HG02588 (cell line): ENCODE results near the gene SLC44A2.

ENCODE experiments used
- ATAC-seq: cut with Tn5 transposase; IDR thresholded peaks from one replicate; pipeline ENCODE4 v1.9.1; 2021; ENCODE audit warnings: mild to moderate bottlenecking, moderate library complexity; ENCODE audit not compliant: unreplicated experiment

SLC44A2 gene

DNA sequence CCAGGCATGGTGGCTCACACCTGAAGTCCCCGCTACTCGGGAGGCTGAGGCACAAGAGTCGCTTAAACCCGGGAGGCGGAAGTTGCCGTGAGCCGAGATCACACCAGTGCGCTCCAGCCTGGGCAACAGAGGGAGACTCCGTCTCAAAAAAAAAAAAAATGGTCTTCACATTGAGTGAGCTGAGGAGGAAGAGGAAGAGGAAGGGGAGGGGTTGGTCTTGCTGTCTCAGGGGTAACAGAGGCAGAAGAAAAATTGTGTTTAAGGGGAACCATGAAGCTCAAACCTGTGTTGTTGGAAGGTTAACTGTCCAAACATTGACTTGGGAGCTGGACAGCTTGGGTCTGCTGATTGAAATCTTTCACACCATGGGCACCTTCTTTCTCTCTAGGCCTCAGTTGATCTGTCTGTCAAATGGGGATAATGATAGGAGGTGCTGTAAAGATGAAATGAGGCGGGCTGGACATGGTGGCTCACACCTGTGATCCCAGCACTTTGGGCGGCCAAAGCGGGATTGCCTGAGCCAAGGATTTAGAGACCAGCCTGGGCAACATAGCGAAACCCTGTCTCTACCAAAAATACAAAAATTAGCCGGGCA lies 9.8 kb upstream of the SLC44A2 start:
- no peak for ATAC-seq

DNA sequence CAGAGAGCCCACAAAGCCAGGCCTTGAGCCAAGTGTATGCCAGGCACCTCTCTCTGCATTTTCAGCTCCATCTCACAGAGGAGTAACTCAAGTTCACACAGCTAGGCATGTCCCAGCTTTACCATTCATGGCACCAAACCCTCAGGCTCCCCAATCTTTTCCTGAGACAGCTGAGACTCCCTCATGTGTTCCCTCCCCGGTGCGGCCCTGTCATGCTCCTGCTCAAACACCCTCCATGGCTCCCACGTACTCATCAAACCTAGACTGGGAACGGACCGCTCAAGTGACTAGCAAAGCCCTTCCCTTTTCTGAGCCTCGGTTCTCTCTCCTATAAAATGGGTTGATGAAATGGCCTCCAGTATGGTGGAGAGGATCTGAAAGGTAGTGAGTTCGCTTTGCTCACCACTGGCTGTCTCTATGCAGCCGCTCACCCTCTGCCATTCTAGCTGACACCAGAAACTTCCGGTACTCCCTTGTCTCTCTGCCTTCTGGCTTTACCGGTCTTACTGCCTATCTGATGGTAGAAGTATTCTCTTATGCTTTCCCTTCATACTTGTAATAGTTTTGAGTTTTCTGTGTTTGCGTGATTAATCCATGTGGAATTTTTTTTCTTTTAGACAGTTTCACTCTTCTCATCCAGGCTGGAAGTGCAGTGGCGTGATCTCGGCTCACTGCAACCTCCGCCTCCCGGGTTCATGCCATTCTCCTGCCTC lies 7.8 kb upstream of the SLC44A2 start:
- ATAC-seq = no peak

DNA sequence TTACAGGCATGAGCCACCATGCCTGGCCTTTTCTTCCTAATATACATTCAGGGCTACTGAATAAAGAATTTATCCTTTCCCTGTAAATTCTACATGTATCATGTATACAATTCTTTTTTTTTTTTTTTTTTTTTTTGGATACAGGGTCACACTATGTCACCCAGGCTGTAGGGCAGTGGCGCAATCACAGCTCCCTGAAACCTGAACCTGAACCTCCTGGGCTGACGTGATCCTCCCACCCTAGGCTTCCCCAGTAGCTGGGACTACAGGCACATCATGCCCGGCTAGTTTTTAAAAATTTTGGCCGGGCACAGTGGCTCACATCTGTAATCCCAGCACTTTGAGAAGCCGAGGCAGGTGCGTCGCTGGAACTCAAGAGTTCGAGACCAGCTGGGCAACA lies 6.5 kb upstream of the SLC44A2 start:
- ATAC-seq = no peak

DNA sequence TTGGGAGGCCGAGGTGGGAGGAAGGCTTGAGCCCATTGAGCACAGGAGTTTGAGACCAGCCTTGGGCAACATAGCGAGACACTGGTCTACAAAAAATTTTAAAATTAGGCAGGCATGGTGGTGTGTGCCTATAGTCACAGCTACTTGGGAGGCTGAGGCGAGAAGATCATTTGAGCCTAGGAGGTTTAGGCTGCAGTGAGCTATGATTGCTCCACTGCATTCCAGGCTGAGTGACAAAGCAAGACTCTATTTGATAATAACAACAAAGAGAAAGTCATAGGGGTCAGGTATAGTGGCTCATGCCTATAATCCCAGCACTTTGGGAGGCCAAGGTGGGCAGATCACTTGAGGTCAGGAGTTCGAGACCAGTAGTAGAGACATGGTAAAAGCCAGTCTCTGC lies 4.6 kb upstream of the SLC44A2 start:
- no peak for ATAC-seq

DNA sequence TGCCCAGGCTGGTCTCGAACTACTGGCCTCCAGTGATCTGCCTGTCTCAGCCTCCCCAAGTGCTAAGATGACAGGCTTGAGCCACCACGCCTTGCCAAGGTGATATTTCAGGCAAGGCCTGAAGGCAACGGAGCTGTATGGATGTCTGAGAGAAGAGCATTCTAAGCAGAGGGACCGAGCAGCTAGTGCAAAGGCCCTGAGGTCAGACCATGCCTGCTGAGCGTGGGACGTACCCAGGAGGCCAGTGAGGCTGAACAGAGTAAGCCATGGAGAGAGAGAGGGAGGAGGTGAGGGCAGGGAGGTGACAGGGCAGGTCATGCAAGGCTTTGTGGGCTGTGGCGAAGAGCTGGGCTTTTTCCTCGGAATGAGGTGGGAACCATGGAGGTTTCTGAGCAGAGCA lies 3.4 kb upstream of the SLC44A2 start:
- no peak for ATAC-seq

DNA sequence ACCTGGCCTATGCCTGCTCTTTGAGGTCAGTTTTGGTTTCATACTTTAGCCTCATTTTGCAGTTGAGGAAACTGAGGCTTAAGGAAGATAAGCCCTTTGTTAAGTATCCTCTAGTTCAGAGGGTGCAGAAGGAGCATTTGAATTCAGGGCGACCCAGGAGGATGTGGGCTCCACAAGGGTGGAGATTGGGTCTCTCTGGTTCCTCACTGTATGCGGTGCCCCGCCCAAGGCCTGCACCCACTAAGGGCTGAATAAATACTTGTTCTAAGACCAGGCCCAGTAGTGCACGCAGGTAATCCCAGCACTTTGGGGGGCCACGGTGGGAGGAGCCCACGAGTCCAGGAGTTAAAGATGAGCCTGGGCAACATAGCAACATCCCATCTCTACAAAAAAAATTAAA lies 768 bp upstream of the SLC44A2 start:
- no peak for ATAC-seq

DNA sequence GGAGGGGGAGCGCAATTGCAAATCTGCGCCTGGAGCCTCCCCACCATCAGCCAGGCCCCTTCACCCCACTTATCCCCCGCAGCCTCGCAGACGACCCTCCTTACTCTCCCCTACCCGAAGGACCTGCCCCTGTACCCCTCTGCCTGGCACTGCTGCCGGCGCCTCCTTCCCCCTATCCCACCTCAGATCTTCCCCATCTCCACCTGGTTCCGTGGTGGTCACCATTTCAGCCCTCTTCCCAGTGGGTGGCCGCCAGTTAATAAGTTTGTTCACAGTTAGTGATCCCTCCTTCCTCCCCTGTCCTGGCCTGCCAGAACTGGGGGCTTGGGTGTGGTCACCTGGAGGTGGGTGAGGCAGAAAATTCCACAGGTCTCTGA lies 397 bp downstream of the SLC44A2 start:
- ATAC-seq = no peak

DNA sequence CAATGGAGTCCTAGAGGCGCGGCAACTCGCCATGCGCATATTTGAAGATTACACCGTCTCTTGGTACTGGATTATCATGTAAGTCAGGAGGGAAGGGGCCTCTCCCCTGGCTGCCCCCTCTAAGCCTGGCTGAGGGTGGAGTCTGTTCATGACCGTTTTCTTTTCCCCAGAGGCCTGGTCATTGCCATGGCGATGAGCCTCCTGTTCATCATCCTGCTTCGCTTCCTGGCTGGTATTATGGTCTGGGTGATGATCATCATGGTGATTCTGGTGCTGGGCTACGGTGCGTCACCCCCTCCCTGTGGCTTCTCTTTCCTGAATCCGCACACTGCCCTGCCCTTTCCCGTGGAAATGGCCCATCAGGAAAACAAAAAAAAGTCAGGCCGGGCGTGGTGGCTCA lies 6.5 kb downstream of the SLC44A2 start:
- no peak for ATAC-seq

DNA sequence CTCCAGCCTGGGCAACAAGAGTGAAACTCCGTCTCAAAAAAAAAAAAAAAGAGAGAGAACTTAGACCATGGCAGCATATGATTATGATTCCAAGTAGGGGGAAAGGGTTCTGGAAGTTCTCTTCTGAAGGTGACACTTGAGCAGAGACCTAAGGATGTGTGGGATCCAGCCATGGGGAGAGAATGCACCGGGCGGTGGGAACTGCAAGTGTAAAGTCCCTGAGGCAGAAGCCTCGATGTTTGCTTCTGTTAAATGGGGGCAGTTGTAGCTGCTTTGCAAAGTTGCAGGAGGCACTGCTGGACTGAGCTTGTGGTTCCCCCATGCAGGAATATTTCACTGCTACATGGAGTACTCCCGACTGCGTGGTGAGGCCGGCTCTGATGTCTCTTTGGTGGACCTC lies 9.1 kb downstream of the SLC44A2 start:
- ATAC-seq = no peak

DNA sequence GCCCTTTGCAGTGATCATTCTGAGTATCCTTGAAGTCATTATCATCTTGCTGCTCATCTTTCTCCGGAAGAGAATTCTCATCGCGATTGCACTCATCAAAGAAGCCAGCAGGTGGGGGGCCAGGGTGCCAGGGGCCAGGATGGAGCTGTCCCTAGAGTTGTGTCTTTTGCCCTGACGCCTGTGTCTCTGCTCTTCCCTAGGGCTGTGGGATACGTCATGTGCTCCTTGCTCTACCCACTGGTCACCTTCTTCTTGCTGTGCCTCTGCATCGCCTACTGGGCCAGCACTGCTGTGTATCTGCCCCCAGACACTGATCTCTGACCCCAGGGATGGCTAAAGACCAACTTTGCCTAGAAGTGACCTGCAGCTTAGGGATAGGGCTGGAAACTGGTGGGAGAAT lies 9.6 kb downstream of the SLC44A2 start:
- no peak for ATAC-seq

DNA sequence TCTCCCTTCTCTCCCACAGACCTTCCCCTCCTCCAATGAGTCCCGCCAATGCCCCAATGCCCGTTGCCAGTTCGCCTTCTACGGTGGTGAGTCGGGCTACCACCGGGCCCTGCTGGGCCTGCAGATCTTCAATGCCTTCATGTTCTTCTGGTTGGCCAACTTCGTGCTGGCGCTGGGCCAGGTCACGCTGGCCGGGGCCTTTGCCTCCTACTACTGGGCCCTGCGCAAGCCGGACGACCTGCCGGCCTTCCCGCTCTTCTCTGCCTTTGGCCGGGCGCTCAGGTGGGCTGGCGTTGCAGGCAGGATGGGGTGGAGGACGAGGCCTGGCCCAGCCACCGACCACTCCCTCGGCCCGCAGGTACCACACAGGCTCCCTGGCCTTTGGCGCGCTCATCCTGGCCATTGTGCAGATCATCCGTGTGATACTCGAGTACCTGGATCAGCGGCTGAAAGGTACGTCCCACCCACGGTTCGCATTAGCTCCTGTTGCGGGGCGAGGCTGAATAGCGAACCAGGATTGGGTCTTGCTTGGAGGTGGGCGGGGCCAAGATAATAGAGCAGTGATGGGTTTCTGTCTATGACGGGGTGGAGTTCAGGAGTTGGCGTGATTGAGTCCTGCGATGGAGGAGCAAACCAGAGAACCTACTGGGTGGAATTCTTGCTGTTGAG lies 11.1 kb downstream of the SLC44A2 start:
- no peak for ATAC-seq

DNA sequence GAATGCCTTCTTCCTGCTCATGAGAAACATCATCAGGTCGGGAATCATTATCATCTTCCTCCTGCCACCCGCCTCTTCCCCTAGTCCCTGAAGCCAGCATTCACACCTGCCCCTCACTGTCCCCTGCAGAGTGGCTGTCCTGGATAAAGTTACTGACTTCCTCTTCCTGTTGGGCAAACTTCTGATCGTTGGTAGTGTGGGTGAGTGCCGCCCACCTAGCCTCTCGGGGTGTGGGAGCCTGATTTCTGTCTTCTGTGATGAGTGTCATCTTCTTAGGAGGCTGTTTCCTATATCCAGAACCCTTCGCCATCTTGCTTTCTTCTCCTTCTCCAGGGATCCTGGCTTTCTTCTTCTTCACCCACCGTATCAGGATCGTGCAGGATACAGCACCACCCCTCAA lies 12.5 kb downstream of the SLC44A2 start:
- no peak for ATAC-seq

DNA sequence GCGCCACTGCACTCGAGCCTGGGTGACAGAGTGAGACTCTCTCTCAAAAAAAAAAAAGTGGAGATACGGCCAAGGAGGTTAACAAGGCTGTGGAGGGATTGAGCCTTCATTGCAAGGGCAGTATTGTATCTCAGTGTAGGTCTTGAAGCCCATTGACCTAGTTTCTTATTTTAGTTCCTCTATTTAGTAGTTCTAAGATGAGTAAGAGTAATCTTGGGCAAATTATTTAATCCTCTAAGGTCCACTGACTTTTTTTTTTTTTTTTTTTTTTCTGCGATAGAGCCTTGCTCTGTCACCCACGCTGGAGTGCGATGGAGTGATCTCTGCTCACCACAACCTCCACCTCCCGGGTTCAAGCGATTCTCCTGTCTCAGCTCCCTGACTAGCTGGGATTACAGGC lies 14.5 kb downstream of the SLC44A2 start:
- no peak for ATAC-seq

DNA sequence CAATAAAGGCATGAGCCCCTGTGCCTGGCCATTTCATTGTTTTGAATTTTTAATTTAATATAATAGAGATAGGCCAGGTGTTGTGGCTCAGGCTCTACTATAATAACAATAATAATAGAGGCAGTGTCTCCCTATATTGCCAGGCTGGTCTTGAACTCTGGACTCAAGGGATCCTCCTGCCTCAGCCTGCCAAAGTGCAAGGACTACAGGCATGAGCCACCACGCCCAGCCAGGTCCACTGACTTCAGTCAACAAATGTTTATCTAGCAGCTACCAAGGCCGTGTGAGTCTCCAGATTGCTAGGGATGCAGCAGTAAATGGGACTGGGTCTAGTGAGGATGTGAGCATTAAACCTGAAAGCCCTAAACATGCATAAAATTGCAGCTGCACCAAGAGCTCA lies 15.0 kb downstream of the SLC44A2 start:
- ATAC-seq = no peak

DNA sequence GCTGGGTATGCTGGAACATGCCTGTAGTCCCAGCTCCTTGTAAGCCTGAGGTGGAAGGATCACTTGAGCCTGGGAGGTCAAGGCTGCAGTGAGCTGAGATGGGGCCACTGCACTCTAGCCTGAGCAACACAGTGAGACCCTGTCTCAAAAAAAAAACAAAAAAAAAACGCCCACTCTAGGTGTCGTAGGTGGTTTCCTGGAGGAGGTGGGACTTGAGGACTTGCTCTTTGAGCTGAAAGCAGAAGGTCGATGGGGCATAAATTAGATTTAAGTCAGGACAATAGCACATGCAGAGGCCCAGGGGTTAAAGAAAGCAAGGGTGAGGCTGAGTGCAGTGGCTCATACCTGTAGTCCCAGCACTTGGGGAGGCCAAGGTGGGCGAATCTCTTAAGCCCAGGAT lies 15.9 kb downstream of the SLC44A2 start:
- ATAC-seq = no peak

DNA sequence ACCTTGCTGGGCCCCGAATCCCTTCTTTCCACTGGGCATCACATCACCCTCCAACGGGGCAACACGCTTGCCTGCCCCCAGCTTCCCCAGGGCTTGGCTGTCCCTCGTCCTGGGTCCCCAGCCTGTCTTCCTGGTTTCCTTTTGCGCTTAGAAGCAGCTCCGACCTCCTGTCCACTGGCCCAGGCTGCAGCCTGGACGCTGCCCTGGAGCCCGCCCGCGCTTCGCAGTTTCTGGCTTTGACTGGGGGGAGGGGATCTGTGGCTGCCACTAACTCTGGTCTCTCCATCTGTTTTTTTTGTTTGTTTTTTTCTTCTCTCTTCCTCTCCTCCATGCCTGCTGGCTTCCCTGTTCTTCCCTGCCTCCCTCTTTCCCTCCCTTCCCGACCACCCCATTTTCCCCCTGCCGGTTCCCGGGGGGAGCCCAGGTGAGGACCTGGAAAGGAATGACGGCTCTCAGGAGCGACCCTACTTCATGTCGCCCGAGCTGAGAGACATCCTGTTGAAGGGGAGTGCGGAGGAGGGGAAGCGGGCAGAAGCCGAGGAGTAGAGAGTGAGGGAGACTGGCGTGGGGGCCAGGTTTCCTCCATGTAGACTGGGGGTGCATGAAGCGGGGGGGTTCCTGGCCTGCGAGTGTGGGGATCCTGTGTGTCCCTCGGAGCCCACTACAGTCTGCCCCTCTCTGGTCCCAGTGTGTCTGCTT lies 17.3 kb downstream of the SLC44A2 start:
- no peak for ATAC-seq

DNA sequence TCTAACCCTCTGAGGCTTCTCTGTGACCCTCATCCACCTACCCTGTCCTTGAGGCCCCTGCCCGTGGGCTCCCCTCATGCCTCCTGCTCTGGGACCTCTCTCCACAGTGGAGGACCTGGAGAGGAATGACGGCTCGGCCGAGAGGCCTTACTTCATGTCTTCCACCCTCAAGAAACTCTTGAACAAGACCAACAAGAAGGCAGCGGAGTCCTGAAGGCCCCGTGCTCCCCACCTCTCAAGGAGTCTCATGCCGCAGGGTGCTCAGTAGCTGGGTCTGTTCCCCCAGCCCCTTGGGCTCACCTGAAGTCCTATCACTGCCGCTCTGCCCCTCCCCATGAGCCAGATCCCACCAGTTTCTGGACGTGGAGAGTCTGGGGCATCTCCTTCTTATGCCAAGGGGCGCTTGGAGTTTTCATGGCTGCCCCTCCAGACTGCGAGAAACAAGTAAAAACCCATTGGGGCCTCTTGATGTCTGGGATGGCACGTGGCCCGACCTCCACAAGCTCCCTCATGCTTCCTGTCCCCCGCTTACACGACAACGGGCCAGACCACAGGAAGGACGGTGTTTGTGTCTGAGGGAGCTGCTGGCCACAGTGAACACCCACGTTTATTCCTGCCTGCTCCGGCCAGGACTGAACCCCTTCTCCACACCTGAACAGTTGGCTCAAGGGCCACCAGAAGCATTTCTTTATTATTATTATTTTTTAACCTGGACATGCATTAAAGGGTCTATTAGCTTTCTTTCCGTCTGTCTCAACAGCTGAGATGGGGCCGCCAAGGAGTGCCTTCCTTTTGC lies 18.0 kb downstream of the SLC44A2 start:
- ATAC-seq = no peak

DNA sequence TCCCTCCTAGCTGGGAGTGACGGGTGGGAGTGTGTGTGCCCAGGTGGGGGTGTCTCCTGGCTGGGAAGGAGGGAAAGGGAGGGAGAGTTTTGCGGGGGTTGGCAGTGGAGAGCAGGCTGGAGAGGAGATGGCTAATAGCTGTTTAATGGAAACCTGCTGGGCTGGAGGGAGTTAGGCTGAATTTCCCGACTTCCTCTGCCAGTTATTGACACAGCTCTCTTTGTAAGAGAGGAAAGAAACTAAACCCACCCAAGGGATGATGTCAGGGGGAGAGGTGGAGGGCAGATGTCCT lies 18.6 kb downstream of the SLC44A2 start:
- ATAC-seq = no peak

DNA sequence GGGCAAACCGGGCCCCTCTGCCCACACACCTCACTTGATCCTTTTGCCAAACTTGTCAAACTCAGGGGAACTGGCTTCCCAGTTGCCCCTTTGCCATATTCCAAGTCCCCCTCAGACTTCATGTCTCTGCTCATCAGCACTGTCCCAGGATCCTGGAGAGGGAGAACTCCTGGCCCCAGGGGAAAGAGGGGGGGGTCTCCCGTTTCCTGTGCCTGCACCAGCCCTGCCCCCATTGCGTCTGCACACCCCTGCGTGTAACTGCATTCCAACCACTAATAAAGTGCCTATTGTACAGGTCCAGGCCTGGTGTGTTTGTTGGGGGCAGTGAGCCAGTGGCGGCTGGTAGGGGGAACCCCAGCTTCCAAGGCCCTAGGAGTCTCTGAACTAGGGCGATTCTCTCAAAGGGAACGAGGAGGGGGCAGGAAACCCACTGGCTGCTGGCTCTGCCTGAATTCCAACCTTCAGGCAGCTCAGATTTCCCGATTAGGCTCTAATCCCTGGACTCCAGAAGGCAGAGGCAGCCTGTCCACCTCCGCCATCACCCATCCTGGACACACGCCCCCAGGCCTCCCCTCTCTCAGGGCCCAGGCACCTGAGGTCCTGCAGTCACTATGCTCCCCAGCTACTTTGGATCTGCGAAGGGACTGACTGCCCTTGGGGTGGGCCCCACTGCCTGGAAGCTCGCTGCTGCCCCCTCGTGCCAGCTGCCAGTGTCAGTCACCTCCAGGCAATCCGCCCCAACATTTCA lies 19.1 kb downstream of the SLC44A2 start:
- no peak for ATAC-seq

DNA sequence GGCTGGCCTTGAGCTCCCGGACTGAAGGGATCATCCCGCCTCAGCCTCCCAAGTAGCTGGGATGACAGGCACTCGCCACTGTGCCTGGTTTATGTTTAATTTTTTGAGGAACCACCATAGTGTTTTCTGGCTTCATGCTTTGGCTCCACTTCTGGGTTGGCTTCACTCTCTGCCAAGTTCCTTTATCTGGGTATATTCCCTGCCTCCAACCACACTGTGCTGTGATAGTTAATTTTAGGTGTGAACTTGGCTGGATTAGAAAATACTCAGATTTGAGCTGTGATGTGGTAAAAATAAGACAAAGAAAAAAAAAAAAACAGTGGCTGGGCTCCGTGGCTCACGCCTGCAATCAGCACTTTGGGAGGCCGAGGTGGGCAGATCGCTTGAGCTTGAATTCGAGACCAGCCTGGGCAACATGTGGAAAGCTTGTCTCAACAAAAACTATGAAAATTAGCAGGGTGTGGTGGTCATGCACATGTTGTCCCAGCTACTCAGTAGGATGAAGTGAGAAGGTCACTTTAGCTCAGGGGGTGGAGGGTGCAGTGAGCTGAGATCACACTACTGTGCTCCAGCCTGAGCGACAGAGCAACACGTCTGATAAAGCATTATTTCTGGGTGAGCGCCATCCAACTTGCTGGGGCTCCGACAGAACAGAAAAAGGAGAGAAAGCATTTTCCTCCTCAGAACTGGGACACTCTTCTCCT lies 21.3 kb downstream of the SLC44A2 start:
- ATAC-seq = no peak
